Liver (tissue), 9 donors: ENCODE measurements around the gene RASGRF1. TPM values are rescaled to one million over a fixed set of nuclear protein-coding genes. Genes with fewer than 3 reads are reported as not detected.

Source experiments
- DNase-seq: peaks from one replicate; pipeline ENCODE4 v3.0.0-alpha.2; 2017; ENCODE audit warnings: low spot score
- H3K27ac ChIP-seq, 2 donors: one replicate each; pipeline ENCODE4 v1.7.0; 2013; ENCODE audit warnings: inconsistent platforms in 2 of 2, low read length in 2 of 2, control low read depth in 1 of 2, low read depth in 1 of 2, mild to moderate bottlenecking in 1 of 2
- H3K27me3 ChIP-seq, 4 donors: one replicate each; pipeline versions ENCODE4 v1.6.1 to v1.7.0; 2013; ENCODE audit warnings: low read length in 3 of 4, inconsistent platforms in 1 of 4, mild to moderate bottlenecking in 1 of 4, moderate library complexity in 1 of 4; ENCODE audit not compliant: control insufficient read depth in 4 of 4, insufficient read depth in 4 of 4
- H3K36me3 ChIP-seq, 4 donors: one replicate each; pipeline versions ENCODE4 v1.6.1 to v1.7.0; 2013; ENCODE audit warnings: low read length in 3 of 4, mild to moderate bottlenecking in 3 of 4, low read depth in 1 of 4, moderate library complexity in 1 of 4; ENCODE audit not compliant: control insufficient read depth in 4 of 4, insufficient read depth in 3 of 4
- H3K4me1 ChIP-seq, 4 donors: one replicate each; pipeline versions ENCODE4 v1.6.1 to v1.7.0; 2013; ENCODE audit warnings: low read length in 3 of 4, mild to moderate bottlenecking in 3 of 4, moderate library complexity in 1 of 4; ENCODE audit not compliant: control insufficient read depth in 4 of 4, insufficient read depth in 4 of 4
- H3K4me3 ChIP-seq, 3 donors: one replicate each; pipeline versions ENCODE4 v1.6.1 to v1.7.0; 2013; ENCODE audit warnings: low read length in 3 of 3, control low read depth in 1 of 3, low read depth in 1 of 3, mild to moderate bottlenecking in 1 of 3
- H3K9ac ChIP-seq, 2 donors: one replicate each; pipeline ENCODE4 v1.7.0; 2013; ENCODE audit warnings: low read length in 2 of 2, mild to moderate bottlenecking in 2 of 2, moderate library complexity in 2 of 2, control low read depth in 1 of 2, low read depth in 1 of 2
- H3K9me3 ChIP-seq, 4 donors: one replicate each; pipeline versions ENCODE4 v1.6.1 to v1.7.0; 2013; ENCODE audit warnings: low read length in 3 of 4; ENCODE audit not compliant: control insufficient read depth in 4 of 4
- ATF3 ChIP-seq: IDR thresholded peaks from 2 replicates; pipeline ENCODE4 v1.6.1; 2016; ENCODE audit warnings: antibody characterized with exemption
- CTCF ChIP-seq: fragments of 150-350 bp; IDR thresholded peaks from 2 replicates; pipeline ENCODE4 v1.5.1; 2017; ENCODE audit warnings: improper control_type of control experiment, low read depth, low read length; ENCODE audit not compliant: missing input control
- EGR1 ChIP-seq, 2 donors: IDR thresholded peaks; 2 replicates each; pipeline ENCODE4 v1.6.1; 2016 to 2018; ENCODE audit warnings: antibody characterized with exemption in 2 of 2, low read depth in 2 of 2
- FOXA1 ChIP-seq: IDR thresholded peaks from 2 replicates; pipeline ENCODE4 v1.6.1; 2016; ENCODE audit warnings: antibody characterized with exemption
- FOXA2 ChIP-seq: IDR thresholded peaks from 2 replicates; pipeline ENCODE4 v1.6.1; 2016; ENCODE audit warnings: antibody characterized with exemption
- GABPA ChIP-seq, 2 donors: IDR thresholded peaks in 1 of 2; conservative IDR thresholded peaks in 1 of 2; 2 replicates each; pipeline ENCODE4 v1.6.1; 2016; ENCODE audit warnings: antibody characterized with exemption in 2 of 2, mild to moderate bottlenecking in 1 of 2, moderate library complexity in 1 of 2
- HNF4A ChIP-seq, 2 donors: conservative IDR thresholded peaks; 2 replicates each; pipeline ENCODE4 v1.6.1; 2016; ENCODE audit warnings: antibody characterized with exemption in 2 of 2, mild to moderate bottlenecking in 2 of 2
- HNF4G ChIP-seq: IDR thresholded peaks from 2 replicates; pipeline ENCODE4 v1.6.1; 2016; ENCODE audit warnings: antibody characterized with exemption
- JUND ChIP-seq, 2 donors: IDR thresholded peaks; 2 replicates each; pipeline ENCODE4 v1.6.1; 2016; ENCODE audit warnings: antibody characterized with exemption in 2 of 2
- MAX ChIP-seq: IDR thresholded peaks from 2 replicates; pipeline ENCODE4 v1.6.1; 2016; ENCODE audit warnings: antibody characterized with exemption
- NR2F2 ChIP-seq: IDR thresholded peaks from 2 replicates; pipeline ENCODE4 v1.6.1; 2016; ENCODE audit warnings: antibody characterized with exemption
- RAD21 ChIP-seq, 2 donors: IDR thresholded peaks; 2 replicates each; pipeline ENCODE4 v1.6.1; 2016; ENCODE audit warnings: antibody characterized with exemption in 2 of 2, mild to moderate bottlenecking in 2 of 2
- REST ChIP-seq: IDR thresholded peaks from 2 replicates; pipeline ENCODE4 v1.6.1; 2016; ENCODE audit warnings: antibody characterized with exemption, mild to moderate bottlenecking
- RXRA ChIP-seq, 2 donors: IDR thresholded peaks; 2 replicates each; pipeline ENCODE4 v1.6.1; 2017 to 2018; ENCODE audit warnings: antibody characterized with exemption in 2 of 2, mild to moderate bottlenecking in 1 of 2
- SP1 ChIP-seq: IDR thresholded peaks from 2 replicates; pipeline ENCODE4 v1.6.1; 2018; ENCODE audit warnings: antibody characterized with exemption, mild to moderate bottlenecking
- TAF1 ChIP-seq: conservative IDR thresholded peaks from 2 replicates; pipeline ENCODE4 v1.6.1; 2016; ENCODE audit warnings: antibody characterized with exemption, mild to moderate bottlenecking
- YY1 ChIP-seq: IDR thresholded peaks from 2 replicates; pipeline ENCODE4 v1.6.1; 2016; ENCODE audit warnings: antibody characterized with exemption, mild to moderate bottlenecking
- ZBTB33 ChIP-seq: IDR thresholded peaks from 2 replicates; pipeline ENCODE4 v1.6.1; 2016; ENCODE audit warnings: antibody characterized with exemption
- WGBS: extraction: QIAGEN DNeasy Blood & Tissue Kit; methylation state at CpG from one replicate; pipeline ENCODE4 v1.1.7; 2013; 5-methylcytosine and 5-hydroxymethylcytosine counted together
- polyA plus RNA-seq, 2 donors: library from polyadenylated mRNA; stranded (reverse) in 1 of 2; unstranded in 1 of 2; fragments of 200-250 nt in 1 of 2; fragments of >200 nt in 1 of 2; fragmentation: Nextera tagmentation in 1 of 2; extraction: Ambion mirVana in 1 of 2; gene quantifications; one replicate each; pipeline versions ENCODE4 v1.2.1 to v1.2.3, GENCODE V29; 2013 to 2015
- total RNA-seq, 2 donors: library from RNA; depleted of rRNA; stranded (reverse); fragments of >200 nt; gene quantifications; one replicate each; pipeline ENCODE4 v1.2.3, GENCODE V29; 2014
- donor health status: healthy.
- donor health status: healthy.
- donor health status: healthy.
- donor health status: healthy.
- donor health status: healthy.

The RASGRF1 gene
- total and polyA plus RNA-seq, 4 donors: 0.28 TPM; not detected in 3

GRCh38 chr15:79067969-79068368, 22.6 kb downstream of the RASGRF1 start:
- TF ChIP-seq CTCF (no peak), EGR1 (IDR thresholded peaks at IDR 0.05; ENCODE audit: low read depth in 2 of 2) (no peak), TAF1 (no peak), ZBTB33 (no peak), HNF4G (no peak), HNF4A (conservative IDR thresholded peaks at IDR 0.05) (no peak), FOXA2 (no peak)
- no peaks in the 10 kb centered on the region for H3K27me3 ChIP-seq
- H3K4me1 ChIP-seq: peaks cover 2 to 14% (median 8%) of the 10 kb centered on the region in 4 donors
- 52% methylated on average over 3 of the region's 3 CpGs for WGBS
- H3K9me3 ChIP-seq: no peaks in the 10 kb centered on the region
- no peak overlapping the region for H3K27ac ChIP-seq
- no peak overlapping the region for H3K9ac ChIP-seq
- no peak overlapping the region for H3K4me3 ChIP-seq
- DNase-seq: no peak
- H3K36me3 ChIP-seq: no peaks in the 10 kb centered on the region

GRCh38 chr15:79067072-79067833, 23.3 kb downstream of the RASGRF1 start:
- WGBS: 55% methylated on average over 8 of the region's 8 CpGs
- H3K27ac ChIP-seq: no peak overlapping the region
- H3K27me3 ChIP-seq: no peaks in the 10 kb centered on the region
- no peak overlapping the region for H3K4me3 ChIP-seq
- no peaks in the 10 kb centered on the region for H3K36me3 ChIP-seq
- peaks cover 2 to 14% (median 8%) of the 10 kb centered on the region in 4 donors for H3K4me1 ChIP-seq
- no peak overlapping the region for H3K9ac ChIP-seq
- no peak for DNase-seq
- H3K9me3 ChIP-seq: no peaks in the 10 kb centered on the region
- TF ChIP-seq MAX (no peak), HNF4G (peak; percentile 61), ZBTB33 (no peak), NR2F2 (no peak), CTCF (no peak), YY1 (no peak), RAD21 (IDR thresholded peaks at IDR 0.05) (no peak), RXRA (IDR thresholded peaks at IDR 0.05) (peak in 1 of 2 donors; percentile 20), FOXA2 (no peak), EGR1 (IDR thresholded peaks at IDR 0.05; ENCODE audit: low read depth in 2 of 2) (no peak), GABPA (IDR thresholded peaks at IDR 0.05 in 1 of 2, conservative IDR thresholded peaks at IDR 0.05 in 1 of 2) (no peak), JUND (IDR thresholded peaks at IDR 0.05) (no peak), ATF3 (no peak), HNF4A (conservative IDR thresholded peaks at IDR 0.05) (peak; percentile 68 to 83), TAF1 (no peak), REST (no peak), SP1 (peak; percentile 41), FOXA1 (no peak)
